NCI-H1092 treated with DMSO at 0.1 percent for 48 hours (cell line): ENCODE results near the gene TMEM219.

Experiments
- DNase-seq: peaks from one replicate; lab custom pipeline; 2025; lab: John Stamatoyannopoulos, UW

The TMEM219 gene

DNA sequence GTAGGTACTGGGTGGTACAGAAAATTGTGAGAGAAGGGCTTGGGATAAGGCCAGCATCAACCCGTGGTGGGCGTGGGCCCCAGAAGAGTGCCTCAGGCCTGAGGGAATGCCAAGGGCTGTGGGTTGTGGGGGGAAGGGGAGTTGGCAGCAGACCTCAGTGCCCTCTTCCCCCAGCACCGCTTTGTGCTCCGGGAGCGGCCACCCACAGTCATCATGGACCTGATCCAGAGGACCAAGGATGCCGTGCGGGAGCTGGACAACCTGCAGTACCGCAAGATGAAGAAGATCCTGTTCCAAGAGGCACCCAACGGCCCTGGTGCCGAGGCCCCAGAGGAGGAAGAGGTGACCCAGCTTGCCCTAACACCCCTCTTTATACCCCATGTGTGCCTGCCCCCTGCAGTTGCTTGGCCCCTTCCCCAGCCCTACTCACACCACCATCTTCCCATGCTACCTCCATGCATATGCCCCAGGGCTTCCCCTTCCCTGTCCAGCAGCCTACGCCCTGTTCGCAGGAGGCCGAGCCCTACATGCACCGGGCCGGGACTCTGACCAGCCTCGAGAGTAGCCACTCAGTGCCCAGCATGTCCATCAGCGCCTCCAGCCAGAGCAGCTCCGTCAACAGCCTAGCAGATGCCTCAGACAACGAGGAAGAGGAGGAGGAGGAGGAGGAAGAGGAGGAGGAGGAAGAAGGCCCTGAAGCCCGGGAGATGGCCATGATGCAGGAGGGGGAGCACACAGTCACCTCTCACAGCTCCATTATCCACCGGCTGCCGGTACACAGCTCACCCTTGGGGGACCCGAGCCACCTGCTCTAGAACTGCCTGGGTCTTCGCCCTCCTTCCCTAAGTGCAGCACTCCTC is 20.9 kb downstream of the TMEM219 start:
- DNase-seq = no peak

DNA sequence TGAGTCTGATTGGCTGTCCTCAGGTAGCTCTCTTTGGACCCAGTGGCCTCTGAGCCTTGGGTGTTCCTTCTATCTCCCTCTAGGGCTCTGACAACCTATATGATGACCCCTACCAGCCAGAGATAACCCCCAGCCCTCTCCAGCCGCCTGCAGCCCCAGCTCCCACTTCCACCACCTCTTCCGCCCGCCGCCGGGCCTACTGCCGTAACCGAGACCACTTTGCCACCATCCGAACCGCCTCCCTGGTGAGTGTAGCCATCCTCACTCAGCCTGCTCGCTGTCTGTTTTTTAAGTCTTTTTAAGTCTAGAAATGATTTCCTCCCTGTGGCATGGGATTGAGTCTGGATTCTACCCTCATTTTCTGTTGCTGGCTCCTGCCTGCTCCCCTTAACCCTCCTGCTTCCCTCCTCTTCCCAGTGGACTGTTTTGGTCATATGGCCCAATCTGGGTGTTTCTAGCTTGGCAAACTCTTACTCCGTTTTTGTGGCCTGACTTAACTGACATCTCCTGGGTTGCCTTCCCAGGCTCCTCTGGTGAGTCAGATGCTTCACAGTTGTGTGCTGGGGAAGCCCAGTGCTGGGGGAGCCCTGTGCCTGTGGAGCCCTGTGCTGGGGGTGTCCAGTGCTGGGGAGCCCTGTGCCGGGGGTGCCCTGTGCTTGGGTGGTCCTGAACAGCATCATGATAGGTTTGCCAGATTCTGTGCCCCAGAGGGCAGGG is 21.7 kb downstream of the TMEM219 start:
- DNase-seq = no peak

DNA sequence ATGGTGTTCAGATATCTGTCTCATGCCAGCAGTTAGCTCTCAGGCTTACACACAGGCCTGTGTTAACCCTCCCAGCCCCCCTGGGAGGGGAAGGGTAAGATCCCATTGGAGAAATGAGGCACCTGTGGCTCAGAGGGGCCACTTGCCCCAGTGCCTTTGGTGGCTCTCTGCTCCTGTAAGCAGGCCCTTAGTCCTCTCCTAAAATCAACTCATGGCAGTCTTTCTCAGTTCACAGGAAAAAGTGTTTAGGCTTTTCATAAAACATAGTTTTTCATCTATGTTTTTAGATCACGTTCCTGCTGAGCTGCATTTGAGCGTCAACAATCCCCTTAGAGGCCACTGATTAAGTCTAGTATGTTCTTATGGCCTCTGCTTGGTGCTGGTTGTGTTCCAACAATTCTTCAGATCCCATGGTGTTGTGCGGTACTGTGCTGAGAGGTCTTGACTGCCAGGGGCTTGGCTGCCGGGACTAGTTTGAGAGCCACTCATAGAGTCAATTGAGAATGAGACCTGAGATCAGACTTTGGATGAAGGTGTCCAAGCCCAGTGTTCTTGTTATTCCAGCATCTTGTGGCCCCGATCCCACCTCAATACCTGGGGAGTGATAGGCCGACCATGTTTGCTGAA is 22.4 kb downstream of the TMEM219 start:
- DNase-seq = no peak

DNA sequence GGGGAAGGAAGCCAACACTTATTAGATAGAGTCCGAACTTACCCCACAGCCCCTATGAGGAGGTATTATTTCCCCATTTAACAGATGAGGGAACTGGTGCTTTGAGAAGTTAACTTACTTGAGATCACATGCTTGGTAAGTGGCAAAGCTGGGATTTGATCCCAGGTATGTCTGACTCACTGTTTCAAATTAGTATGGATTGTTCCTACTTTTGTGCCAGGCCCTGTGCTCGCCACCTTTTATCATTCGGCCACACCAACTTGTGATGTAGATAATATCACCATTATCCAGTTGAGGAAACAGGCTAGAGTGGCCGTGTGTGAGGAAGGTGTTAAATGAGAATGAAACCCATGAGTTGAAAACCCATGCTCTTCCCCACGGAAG is 22.9 kb downstream of the TMEM219 start:
- DNase-seq = no peak

DNA sequence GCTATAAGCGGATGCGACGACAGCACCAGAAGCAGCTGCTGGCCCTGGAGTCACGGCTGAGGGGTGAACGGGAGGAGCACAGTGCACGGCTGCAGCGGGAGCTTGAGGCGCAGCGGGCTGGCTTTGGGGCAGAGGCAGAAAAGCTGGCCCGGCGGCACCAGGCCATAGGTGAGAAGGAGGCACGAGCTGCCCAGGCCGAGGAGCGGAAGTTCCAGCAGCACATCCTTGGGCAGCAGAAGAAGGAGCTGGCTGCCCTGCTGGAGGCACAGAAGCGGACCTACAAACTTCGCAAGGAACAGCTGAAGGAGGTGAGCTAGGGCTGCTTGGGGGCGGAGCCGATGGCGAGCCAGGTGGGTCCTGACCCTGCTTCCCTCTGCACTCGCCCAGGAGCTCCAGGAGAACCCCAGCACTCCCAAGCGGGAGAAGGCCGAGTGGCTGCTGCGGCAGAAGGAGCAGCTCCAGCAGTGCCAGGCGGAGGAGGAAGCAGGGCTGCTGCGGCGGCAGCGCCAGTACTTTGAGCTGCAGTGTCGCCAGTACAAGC is 23.5 kb downstream of the TMEM219 start:
- no peak for DNase-seq

DNA sequence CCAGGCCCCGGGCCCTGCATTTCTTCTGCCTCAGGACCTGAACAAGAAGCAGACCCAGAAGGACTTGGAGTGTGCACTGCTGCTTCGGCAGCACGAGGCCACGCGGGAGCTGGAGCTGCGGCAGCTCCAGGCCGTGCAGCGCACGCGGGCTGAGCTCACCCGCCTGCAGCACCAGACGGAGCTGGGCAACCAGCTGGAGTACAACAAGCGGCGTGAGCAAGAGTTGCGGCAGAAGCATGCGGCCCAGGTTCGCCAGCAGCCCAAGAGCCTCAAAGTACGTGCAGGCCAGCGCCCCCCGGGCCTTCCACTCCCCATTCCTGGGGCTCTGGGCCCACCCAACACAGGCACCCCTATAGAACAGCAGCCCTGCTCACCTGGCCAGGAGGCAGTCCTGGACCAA is 24.4 kb downstream of the TMEM219 start:
- DNase-seq = no peak

DNA sequence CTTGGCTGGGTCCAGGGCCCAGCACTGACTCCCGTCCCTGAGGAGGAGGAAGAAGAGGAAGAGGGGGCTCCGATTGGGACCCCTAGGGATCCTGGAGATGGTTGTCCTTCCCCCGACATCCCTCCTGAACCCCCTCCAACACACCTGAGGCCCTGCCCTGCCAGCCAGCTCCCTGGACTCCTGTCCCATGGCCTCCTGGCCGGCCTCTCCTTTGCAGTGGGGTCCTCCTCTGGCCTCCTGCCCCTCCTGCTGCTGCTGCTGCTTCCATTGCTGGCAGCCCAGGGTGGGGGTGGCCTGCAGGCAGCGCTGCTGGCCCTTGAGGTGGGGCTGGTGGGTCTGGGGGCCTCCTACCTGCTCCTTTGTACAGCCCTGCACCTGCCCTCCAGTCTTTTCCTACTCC is 25.1 kb downstream of the TMEM219 start:
- DNase-seq = no peak

DNA sequence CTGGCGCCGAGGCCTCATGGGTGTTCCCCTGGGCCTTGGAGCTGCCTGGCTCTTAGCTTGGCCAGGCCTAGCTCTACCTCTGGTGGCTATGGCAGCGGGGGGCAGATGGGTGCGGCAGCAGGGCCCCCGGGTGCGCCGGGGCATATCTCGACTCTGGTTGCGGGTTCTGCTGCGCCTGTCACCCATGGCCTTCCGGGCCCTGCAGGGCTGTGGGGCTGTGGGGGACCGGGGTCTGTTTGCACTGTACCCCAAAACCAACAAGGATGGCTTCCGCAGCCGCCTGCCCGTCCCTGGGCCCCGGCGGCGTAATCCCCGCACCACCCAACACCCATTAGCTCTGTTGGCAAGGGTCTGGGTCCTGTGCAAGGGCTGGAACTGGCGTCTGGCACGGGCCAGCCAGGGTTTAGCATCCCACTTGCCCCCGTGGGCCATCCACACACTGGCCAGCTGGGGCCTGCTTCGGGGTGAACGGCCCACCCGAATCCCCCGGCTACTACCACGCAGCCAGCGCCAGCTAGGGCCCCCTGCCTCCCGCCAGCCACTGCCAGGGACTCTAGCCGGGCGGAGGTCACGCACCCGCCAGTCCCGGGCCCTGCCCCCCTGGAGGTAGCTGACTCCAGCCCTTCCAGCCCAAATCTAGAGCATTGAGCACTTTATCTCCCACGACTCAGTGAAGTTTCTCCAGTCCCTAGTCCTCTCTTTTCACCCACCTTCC is 25.6 kb downstream of the TMEM219 start:
- no peak for DNase-seq

DNA sequence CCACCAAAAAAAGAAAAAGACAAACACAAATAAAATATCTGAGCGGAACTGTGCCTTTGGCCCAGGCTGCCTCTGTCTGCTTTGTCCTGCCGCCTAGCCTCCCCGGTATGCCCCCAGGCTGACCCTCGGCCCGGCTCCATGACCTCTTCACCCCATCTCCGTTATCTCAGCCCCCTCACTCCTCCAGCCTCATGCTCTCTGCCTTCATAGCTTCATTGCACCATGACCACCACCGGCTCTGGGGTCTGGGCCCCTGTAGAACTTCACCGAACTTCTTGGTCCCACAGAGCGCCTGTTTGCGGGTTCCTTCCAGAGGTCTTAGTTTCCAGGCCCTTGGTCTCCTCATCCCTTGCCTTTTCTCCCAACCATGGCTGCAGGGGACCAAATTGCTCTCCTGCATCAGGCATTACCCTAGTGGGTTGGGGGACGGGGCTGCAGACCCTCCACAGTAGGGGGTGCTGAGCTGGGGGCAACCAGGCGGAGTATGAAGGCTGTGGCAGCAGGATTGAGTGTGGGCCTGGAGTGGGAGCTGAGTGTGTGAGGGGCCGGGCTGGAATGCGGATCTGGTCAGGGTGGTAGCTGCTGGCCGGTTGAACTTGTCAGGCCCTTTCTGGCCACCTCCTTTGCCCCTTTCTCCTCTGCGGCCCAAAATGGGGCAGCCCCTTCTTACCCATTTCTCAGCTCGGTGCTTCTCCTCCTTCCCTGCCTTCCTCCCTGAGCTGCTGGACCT is 26.6 kb downstream of the TMEM219 start:
- DNase-seq = no peak

DNA sequence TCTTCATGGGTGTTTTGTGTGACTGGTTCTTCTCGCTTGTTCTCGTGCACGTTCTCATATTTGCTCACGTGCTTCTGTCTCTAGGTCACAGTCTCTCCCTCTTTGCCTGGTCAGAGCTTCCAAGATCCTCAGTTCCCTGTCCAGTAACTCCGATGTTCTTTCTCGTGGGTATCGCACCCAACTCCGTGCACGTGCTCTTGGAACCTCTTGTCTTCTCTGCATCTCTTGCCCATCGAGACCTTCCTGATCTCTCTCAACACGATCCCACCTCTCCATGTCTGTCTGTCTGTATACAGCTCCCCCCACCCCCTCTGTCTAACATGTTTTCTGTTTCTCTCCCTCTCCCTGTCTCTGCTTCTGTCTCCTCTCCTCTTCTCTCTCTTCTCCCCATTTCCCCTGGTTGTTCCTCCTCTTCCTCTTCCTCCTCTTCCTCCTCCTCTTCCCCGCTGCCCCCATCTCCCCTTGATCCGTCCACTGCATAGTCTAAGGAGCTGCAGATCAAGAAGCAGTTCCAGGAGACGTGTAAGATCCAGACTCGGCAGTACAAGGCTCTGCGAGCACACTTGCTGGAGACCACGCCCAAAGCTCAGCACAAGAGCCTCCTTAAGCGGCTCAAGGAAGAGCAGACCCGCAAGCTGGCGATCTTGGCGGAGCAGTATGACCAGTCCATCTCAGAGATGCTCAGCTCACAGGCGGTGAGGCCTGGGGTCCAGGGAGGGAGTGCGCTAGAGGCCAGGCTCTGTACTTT is 27.4 kb downstream of the TMEM219 start:
- no peak for DNase-seq

DNA sequence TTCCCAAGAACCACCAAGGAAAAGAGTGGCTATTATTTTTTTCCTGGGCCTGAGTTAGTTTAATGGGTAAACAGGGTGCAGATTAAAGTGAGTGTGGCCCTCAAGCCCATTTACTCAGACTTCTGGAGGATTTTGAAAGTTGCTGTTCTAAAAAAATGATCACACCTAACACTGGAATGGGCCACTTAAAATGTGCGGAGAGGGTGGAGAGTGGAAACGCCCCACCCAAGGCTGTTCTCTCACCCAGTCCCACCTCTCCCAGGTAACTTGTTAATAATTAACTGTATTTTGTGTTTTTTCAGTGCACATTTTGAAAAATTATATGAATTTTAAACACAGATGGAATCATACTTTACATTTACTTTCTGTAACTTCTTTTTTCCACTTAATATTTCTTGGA is 28.2 kb downstream of the TMEM219 start:
- DNase-seq = no peak

DNA sequence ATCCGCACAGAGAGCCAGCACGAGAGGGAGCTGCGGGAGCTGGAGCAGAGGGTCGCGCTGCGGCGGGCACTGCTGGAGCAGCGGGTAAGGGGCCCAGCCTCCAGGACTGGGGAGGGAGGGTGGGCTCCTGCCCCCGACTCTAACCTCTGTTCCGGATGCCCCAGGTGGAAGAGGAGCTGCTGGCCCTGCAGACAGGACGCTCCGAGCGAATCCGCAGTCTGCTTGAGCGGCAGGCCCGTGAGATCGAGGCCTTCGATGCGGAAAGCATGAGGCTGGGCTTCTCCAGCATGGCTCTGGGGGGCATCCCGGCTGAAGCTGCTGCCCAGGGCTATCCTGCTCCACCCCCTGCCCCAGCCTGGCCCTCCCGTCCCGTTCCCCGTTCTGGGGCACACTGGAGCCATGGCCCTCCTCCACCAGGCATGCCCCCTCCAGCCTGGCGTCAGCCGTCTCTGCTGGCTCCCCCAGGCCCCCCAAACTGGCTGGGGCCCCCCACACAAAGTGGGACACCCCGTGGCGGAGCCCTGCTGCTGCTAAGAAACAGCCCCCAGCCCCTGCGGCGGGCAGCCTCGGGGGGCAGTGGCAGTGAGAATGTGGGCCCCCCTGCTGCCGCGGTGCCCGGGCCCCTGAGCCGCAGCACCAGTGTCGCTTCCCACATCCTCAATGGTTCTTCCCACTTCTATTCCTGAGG is 29.1 kb downstream of the TMEM219 start:
- DNase-seq = no peak

DNA sequence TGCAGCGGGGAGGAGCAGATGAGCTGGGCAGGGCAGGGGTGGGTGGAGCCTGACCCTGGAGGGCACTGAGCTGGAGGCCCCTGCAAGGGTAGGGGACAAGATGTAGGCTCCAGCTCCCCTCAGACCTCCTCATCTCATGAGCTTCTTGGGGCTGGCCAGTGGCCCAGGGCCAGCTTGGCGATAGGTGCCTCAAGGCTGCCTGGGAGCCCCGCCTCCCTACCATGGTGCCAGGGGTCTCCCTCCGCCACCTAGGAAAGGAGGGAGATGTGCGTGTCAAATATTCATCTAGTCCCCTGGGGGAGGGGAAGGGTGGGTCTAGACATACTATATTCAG is 29.7 kb downstream of the TMEM219 start:
- DNase-seq = no peak

DNA sequence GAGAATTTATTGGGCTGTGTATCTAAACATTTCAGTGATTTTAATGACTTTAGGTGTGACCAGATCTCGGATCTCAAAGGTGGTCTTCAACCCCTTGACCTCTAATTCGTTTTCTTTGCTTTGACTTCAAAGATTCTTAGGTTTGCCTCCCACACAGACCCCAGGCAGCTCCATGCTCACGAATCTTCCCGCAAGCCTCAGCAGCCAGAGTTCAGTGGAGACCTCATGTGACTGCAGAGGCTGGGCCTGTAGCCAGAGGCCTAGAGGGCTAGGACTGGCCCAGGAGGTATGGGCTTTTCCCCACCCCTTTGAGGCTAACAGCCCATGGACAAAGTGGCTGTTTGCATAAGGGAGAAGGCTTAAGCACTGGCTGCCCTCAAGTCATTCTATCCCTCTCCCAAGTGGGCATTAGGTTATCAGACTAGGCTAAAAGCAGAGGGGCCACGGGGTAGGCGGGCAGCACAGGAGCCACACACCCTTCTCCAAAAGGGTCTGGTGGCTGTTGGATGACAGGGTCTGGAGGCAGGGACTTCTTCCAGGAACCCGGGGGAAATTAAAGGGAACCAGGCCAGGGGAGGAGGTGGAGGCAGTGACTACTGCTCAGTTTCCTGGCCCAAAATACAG is 30.6 kb downstream of the TMEM219 start:
- DNase-seq = no peak

DNA sequence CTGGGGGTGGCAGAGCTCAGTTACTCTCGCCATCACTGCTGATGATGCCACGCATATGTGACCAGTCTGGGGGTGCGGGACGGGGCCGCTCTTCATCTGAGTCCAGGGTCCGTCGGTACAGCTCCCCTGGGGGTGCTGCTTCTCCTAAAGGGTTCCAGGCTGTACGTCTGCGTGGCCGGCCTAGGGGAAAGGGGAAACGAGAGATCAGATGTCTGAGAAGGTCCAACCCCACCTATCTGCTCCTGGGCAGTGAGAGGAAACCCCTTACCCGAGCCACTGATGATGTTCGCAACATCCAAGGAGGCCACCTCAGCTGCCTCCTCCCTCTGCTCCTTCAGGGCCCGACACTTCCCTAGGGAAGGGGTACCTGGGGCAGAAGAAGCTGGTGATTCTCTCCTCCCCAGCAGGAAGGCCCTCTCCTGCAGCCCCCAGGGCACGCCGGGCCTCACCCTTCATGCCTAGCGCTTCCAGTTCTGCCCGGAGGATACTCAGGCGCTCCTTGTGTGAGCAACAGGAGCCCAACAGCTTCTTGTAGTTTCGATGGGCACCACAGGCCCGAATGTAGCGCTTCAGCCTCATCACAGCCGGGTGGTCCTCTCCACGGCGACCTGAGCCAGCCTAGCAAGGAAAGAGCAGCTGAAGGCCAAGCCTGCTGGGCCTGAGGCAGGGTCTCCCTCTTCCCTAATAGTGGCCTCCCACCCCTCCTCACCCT is 31.5 kb downstream of the TMEM219 start:
- DNase-seq = no peak

DNA sequence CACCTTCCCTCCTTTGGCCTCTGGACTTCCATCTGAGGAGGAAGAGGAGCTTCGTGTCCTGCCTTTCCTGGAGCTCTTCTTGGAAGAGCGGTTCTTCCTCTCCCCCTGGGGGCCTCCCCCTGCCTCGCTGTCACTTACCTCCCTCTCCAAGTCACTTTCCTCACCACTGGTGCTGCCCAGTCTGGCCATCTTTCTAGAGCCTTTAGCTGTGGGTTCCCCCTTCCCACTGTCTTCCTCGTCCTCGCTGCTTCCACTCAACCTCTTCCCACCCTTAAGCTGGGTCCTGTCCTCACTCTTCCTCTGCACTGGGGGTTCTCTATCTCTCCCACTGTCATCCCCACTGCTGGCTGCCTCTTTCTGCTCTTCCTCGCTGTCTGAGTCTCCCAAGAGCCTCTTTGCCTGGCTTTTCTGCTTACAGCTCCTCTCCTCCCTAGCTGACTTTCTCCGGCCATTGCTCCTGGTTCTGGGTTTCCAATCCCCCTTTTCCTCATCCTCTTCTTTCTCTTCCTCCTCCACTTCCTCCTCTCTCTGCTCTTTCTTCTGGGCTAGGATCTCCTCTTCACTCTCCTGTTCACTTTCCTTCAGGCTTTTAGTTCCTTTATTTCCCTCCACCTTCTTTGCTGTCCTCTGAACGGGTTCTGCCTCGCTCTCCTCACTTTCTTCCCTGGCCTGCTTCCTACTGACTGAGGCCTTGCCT is 32.2 kb downstream of the TMEM219 start:
- no peak for DNase-seq

DNA sequence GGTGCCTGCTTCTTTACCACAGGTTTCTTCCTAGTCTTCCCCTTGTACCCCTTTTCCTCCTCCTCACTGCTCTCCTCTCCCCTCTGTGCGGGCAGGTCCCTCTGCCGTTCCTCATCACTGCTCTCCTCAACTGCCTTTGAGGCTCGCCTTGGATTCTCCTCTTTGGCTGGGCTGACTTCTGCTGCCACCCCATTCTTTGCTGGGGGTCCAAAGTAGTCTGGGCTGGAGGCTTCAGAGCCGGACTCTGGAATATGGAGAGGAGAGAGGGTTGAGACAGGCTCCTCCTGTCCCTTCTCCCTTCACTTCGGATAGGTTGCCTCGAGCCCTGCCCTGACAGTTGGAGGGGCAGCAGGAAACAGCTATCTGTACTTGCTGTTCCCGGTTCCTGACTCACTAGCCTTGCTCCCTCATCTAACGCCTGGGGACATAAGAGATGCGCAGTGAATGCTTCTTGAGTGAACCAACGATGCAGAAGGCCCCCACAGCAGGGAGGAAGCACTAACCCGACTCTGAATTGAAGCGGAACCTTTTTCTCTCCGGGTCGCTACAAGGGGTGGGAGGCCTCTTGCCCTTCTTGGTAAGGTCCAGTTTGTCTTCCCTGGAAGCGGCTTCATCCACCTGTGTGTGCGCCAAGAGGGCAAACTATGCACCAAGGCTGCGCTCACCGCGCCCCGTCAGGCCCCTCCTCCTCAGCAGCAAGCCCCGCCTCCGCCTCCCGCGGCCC is 32.9 kb downstream of the TMEM219 start:
- no peak for DNase-seq
